Putamen (tissue), 1 donor: Measurements from ENCODE around the gene NUPR1.
"Not testable (repeated sequence)": the region's sequence is repeated elsewhere in the genome, so short reads cannot be mapped to it uniquely, and the experiment has no call there.

Experiments used
- DNase-seq: peaks from one replicate; pipeline ENCODE4 v3.0.0-alpha.2; 2016; ENCODE audit warnings: low spot score

NUPR1 gene

GRCh38 chr16:28538733-28539596 lies at the start of gene NUPR1:
NUPR1 (minus strand) TSS chr16:28538974; CDS start chr16:28538907, 67 bp downstream.
- peak; percentile 81 for DNase-seq

DNA sequence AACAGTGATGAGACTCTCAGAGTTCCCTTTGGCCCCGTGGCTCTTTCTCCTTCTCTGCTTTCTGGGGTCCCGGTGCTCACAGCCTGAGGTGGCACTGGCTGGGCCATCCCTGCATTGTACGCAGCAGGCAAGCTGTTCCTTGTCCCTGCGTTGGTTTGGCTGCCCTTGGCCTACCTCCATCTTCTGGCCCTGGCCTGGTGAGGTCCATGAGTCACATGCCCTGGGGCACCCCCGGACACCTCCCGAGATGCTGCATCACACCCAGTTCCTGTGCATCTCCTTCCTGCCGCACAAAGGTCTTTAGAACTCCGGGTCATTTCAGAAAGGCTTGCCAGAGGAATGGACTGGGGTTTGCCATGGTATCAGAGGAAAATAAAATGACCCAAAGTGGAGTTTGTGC lies 48.6 kb upstream of the NUPR1 start:
- no peak for DNase-seq

GRCh38 chr16:28586466-28586865 lies 47.7 kb upstream of the NUPR1 start:
- DNase-seq = no peak

- no peak for DNase-seq
Measured at GRCh38 chr16:28585674-28586073, 46.9 kb upstream of the NUPR1 start.

DNA sequence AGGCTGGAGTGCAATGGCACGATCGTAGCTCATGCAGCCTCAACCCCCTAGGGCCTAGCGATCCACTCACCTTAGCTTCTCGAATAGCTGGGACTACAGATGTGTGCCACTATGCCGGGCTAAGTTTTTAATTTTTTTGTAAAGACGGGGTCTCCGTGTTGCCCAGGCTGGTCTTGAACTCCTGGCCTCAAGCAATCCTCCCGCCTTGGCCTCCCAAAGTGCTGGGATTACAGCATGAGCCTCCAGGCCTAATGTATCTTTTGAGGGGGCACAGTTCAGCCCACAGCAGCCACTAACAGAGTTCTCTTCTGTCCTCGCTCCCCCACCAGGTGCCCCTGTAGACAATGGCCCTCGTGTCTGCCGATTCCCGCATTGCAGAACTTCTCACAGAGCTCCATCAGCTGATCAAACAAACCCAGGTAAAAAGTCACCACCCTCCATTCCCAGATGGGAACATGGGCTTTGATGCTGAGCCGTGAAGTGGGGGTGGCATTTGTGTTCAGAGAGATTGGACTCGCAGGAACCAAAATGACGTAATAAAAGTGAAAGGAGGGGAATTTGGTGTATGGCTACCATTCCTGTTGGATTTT lies 42.0 kb upstream of the NUPR1 start:
- DNase-seq = no peak

DNA sequence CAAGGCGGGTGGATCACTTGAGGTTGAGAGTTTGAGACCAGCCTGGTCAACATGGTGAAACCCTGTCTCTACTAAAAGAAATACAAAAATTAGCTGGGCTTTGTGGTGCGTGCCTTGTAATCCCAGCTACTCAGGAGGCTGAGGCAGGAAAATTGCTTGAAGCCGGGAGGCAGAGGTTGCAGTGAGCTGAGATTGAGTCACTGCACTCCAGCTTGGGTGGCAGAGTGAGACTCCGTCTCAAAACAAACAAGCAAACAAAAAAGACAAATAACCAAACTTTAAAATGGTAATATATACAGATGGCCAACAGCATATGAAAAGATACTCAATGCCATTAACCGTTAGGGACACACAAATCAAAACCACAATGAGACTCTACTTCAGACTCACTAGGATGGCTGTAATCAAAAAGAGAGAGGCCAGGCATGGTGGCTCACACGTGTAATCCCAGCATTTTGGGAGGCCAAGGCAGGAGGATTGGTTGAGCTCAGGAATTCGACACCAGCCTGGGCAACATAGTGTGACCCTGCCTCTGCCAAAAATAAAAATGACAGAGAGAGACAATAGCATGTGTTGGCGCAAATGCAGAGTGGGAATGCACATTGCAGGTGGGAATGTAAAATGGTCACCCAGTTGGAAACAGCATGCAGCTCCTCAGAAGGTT lies 36.8 kb upstream of the NUPR1 start:
- DNase-seq = no peak

DNA sequence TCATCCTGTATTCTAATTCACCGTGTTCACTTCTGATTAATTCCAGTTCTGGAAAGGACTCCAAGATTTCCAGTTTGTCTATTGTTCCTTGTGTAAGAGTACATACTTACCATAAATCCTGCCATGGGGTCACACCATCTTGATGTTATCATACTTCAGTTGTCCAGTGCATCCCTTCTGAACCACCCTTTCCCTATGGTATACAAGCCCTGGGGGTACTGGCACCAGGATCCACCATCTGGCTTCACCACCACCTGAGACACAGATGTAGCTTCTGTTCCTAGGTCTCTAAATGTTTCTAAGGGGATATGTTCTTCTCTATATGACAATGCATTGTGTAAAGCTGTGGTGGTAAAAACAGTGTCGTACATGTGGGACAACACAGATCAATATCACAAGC lies 36.2 kb upstream of the NUPR1 start:
- no peak for DNase-seq

- no peak for DNase-seq
Measured at GRCh38 chr16:28573738-28574718, 35.3 kb upstream of the NUPR1 start.

- no peak for DNase-seq
Measured at GRCh38 chr16:28572696-28573510, 34.1 kb upstream of the NUPR1 start.

DNA sequence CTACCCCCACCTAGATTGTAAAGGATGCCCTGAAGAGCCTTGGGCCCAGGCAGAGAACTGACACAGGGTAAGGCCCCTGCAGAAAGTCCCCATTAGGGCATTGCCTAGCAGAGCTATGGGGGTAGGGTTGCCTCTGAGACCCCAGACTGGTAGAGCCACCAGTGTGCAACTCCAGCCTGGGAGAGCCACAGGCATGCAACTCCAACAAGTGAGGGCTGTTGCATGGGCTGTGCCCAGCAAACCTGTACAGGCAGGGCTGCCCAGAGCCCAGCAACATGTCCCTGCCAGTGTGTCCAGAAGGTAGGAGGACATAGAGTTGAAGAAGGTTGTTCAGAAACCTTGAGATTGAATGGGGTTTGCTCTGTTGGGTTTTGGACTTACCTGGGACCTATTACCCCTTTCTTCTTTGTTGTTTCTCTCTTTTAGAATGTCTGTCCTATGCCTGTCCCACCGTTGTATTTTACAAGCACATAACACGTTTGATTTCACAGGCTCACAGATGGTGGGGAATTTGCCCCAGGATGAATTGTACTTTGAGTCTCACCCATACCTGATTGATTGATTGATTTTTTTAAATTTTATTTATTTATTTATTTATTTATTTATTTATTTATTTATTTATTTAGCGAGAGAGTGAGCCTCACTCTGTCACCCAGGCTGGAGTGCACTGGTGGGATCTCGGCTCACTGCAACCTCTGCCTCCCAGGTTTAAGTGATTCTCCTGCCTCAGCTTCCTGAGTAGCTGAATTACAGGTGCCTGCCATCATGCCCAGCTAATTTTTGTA lies 31.4 kb upstream of the NUPR1 start:
- no peak for DNase-seq

DNA sequence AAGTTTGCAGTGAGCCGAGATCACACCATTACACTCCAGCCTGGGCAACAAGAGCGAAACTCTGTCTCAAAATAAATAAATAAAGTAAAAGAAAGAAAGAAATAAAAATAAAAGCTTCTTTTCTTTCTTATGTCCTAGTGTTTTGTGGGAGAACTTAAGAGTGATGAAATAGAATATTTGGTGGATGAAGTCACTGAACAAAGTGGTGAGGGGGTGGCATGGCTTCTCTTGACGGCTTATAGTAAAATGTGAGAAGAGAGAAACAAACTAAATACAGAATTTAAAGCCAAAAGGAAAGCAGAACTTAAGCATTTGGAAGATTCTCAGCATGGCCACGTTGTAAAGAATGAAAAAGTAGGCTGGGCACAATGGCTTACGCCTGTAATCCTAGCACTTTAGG lies 30.2 kb upstream of the NUPR1 start:
- DNase-seq = no peak

DNA sequence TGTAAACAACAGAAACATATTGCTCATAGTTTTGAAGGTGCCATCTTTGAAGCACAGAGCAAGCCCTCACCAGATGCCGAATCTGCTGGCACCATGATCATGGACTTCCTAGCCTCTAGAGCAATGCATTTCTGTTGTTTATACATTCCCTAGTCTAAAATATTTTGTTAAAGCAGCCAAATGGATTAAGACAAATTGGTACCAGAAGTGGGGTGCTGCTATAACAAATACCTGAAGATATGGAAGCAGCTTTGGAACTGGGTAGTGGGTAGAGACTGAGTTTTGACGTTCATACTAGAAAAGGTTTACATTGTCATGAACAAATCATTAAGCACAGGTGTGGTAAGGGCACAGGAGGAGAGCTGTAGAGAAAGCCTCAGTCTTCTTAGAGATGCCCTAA lies 28.5 kb upstream of the NUPR1 start:
- DNase-seq = no peak

DNA sequence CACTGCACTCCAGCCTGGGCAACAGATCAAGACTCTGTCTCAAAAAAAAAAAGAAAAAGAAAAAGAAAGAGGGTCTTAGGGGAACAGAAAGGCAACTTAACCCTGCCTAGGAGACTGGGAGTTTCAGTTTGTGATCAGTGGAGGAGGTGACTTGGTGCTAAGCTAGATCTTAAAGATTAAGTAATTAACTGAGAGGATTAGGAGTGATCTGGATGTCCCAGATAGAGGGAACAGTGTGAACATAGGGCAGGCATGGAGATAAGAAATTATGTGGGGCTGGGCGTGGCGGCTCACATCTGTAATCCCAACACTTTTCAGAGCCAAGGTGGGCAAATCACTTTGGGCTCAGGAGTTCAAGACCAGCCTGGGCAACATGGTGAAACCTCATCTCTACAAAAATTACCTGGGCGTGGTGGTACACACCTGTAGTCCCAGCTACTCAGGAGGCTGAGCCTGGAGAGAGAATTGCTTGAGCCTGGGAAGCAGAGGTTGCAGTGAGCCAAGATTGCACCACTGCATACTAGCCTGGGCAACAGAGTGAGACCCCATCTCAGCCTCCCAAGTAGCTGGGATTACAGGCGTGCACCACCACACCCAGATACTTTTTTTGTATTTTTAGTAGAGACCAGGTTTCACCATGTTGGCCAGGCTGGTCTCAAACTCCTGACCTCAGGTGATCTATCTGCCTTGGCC lies 27.6 kb upstream of the NUPR1 start:
- DNase-seq = not testable (repeated sequence)

DNA sequence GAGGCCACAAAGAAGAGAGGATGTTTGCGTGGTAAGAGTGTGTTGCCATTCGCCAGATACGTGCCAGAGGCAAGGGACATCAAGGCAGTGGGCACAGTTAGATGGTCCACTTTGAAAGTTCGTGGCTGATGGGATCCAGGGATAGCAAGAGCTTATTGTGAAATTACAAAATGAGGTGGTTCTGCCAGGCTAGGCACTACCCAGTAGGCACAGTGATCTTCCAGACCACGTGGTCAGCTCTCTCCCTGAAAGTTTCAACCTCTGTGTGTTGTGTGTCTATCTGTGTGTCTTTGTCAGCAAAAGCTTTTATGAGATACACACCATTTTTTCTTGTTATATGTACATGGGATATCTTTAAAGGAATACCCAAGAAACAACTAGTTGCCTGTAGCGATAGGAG lies 24.4 kb upstream of the NUPR1 start:
- no peak for DNase-seq

- no peak for DNase-seq
Measured at GRCh38 chr16:28562199-28562598, 23.4 kb upstream of the NUPR1 start.

DNA sequence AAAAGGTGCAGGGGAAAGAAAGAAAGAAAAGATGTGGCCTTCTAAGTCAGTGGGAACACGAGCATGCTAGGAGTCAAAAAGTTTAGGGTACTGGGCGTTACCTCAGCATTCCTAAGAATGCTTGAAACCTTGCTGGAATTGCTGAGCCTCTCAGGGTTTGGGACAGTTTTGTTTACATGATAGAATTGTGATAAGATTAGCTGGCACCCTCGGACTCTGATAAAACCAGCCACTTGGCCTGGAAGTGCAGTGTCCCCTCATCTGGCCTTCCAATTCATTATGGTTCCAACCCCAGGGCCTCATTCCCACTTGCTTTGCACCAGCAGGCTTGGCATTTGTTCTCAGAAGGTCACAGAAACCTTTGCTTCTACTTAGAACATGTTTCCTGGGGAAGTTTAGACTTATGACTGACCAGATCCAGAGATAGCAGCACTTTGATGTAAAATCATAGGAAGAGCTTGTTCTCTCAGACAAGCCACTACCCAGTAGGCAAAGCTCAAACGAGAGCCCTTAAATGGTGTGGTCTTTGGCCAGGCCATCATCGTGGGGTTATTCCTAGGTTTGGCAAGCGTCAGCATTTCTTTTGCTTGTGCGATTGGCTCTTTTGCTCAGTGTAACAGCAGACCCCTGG lies 22.9 kb upstream of the NUPR1 start:
- DNase-seq = no peak

GRCh38 chr16:28558456-28558855 lies 19.7 kb upstream of the NUPR1 start:
- DNase-seq = no peak

- no peak for DNase-seq
Measured at GRCh38 chr16:28556914-28557320, 18.1 kb upstream of the NUPR1 start.

GRCh38 chr16:28555561-28555960 lies 16.8 kb upstream of the NUPR1 start:
- no peak for DNase-seq
